Prostate gland (tissue), 2 donors: ENCODE data around the gene GALM. TPM values are rescaled to one million over a fixed set of nuclear protein-coding genes. Genes with fewer than 3 reads are reported as not detected.
"Not testable (repeated sequence)": the region's sequence is repeated elsewhere in the genome, so short reads cannot be mapped to it uniquely, and the experiment has no call there.

Experiments
- DNase-seq: peaks from one replicate; pipeline ENCODE4 v3.0.0-alpha.2; 2019; ENCODE audit warnings: low spot score
- H3K27ac ChIP-seq, 2 donors: fragments of 200-600 bp; sonication (generic); 2 replicates each; pipeline ENCODE4 v1.5.1; 2017 to 2019
- H3K27me3 ChIP-seq: fragments of 200-600 bp; sonication (generic); replicated peaks from 2 replicates; pipeline ENCODE4 v1.5.1; 2019; ENCODE audit not compliant: insufficient read depth
- H3K36me3 ChIP-seq, 2 donors: fragments of 200-600 bp; sonication (generic); 1 replicate in 1 of 2; 2 replicates in 1 of 2; pipeline versions ENCODE4 v1.5.1 to v1.8.1; 2017 to 2019
- H3K4me1 ChIP-seq: fragments of 200-600 bp; sonication (generic); replicated peaks from 2 replicates; pipeline ENCODE4 v1.5.1; 2019
- H3K4me3 ChIP-seq, 2 donors: fragments of 200-600 bp; sonication (generic); 2 replicates each; pipeline ENCODE4 v1.5.1; 2017 to 2019
- H3K9me3 ChIP-seq: fragments of 200-600 bp; sonication (generic); 2 replicates; pipeline ENCODE4 v1.5.1; 2017
- POLR2A ChIP-seq: fragments of 450-650 bp; IDR thresholded peaks from one replicate; pipeline ENCODE4 v1.6.1; 2016; ENCODE audit warnings: antibody characterized with exemption, mild to moderate bottlenecking
- POLR2AphosphoS5 ChIP-seq: sonication (generic); formaldehyde crosslinking; IDR thresholded peaks from one replicate; pipeline ENCODE4 v1.6.1; 2017; ENCODE audit warnings: antibody characterized with exemption
- WGBS: methylation state at CpG from one replicate; pipeline ENCODE4 v1.1.5; 2018; 5-methylcytosine and 5-hydroxymethylcytosine counted together
- intact Hi-C: fragments of 100-400 bp; cut with DNase I; formaldehyde crosslinking; loops from one replicate; pipeline ENCODE4 v1.14.2; 2022
- total RNA-seq, 2 donors: library from RNA; depleted of rRNA; stranded (reverse); fragments of >200 nt; gene quantifications; one replicate each; pipeline ENCODE4 v1.1.0, GENCODE V29; 2016
- TF ChIP-seq, protein P1 (sequence below), 4 experiments: fragments of 200-600 bp in 2 of 4; fragments of 450-650 bp in 2 of 4; sonication (generic) in 2 of 4; IDR thresholded peaks; 1 replicate in 3 of 4; 2 replicates in 1 of 4; pipeline ENCODE4 v1.5.1; 2016 to 2019; ENCODE audit warnings: antibody characterized with exemption in 4 of 4, mild to moderate bottlenecking in 2 of 4, moderate library complexity in 2 of 4

The GALM gene
- total RNA-seq, 2 donors from 2014 or later, result 5.6 to 22.3 TPM

GRCh38 chr2:38672445-38673391, 6.8 kb downstream of the GALM start:
- 92% methylated on average over 8 of the region's 8 CpGs for WGBS
- intact Hi-C loops, result no loop called here

DNA sequence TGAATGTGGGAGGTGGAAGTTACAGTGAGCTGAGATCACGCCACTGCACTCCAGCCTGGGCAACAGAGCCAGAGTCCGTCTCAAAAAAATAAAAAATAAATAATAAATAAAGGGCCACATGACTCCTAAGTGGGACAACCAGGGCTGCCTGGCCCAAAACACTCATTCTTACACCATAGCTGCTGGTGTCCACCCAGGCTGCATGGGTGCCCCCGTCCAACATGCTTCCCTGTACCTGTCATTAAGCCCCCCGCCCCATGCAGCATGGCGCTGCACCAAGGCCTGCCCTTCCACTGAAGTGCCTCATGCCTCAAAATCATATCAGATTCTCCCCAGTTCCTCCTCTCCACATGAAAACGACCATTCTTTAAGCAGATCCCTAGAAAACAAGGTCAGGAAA, 10.8 kb downstream of the GALM start:
- intact Hi-C loops, result no loop called here
- Histone ChIP-seq H3K4me1 (no peaks in the 10 kb centered on the region), H3K36me3 (peaks cover 0 to 3% of the 10 kb centered on the region in 2 donors), H3K27me3 (no peaks in the 10 kb centered on the region), H3K9me3 (no peaks in the 10 kb centered on the region), H3K4me3 (no peak overlapping the region), H3K27ac (no peak overlapping the region)
- TF ChIP-seq POLR2AphosphoS5 (no peak), POLR2A (no peak)
- TF ChIP-seq, protein P1, sequence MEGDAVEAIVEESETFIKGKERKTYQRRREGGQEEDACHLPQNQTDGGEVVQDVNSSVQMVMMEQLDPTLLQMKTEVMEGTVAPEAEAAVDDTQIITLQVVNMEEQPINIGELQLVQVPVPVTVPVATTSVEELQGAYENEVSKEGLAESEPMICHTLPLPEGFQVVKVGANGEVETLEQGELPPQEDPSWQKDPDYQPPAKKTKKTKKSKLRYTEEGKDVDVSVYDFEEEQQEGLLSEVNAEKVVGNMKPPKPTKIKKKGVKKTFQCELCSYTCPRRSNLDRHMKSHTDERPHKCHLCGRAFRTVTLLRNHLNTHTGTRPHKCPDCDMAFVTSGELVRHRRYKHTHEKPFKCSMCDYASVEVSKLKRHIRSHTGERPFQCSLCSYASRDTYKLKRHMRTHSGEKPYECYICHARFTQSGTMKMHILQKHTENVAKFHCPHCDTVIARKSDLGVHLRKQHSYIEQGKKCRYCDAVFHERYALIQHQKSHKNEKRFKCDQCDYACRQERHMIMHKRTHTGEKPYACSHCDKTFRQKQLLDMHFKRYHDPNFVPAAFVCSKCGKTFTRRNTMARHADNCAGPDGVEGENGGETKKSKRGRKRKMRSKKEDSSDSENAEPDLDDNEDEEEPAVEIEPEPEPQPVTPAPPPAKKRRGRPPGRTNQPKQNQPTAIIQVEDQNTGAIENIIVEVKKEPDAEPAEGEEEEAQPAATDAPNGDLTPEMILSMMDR (IDR thresholded peaks at IDR 0.05), result no peak
- no peak for DNase-seq
- 93% methylated on average over 6 of the region's 6 CpGs for WGBS

More at GRCh38 chr2:38672445-38673391, 6.8 kb downstream of the GALM start:
- Histone ChIP-seq H3K4me1 (no peaks in the 10 kb centered on the region), H3K27ac (no peak overlapping the region), H3K9me3 (no peaks in the 10 kb centered on the region), H3K4me3 (no peak overlapping the region), H3K27me3 (no peaks in the 10 kb centered on the region), H3K36me3 (peaks cover 0 to 3% of the 10 kb centered on the region in 2 donors)
- TF ChIP-seq, protein P1 (IDR thresholded peaks at IDR 0.05), result no peak
- TF ChIP-seq POLR2AphosphoS5 (no peak), POLR2A (no peak)
- DNase-seq, result no peak

GRCh38 chr2:38680868-38681267, 15.0 kb downstream of the GALM start:
- intact Hi-C loops, H3K4me1 ChIP-seq, H3K9me3 ChIP-seq, H3K4me3 ChIP-seq, H3K27me3 ChIP-seq, H3K27ac ChIP-seq, H3K36me3 ChIP-seq, DNase-seq: not testable (repeated sequence)
- 96% methylated on average over 5 of the region's 5 CpGs for WGBS

- H3K4me3 ChIP-seq, result no peak overlapping the region
- WGBS, result 81% methylated on average over 2 of the region's 2 CpGs
- H3K27ac ChIP-seq, result no peak overlapping the region
- no peaks in the 10 kb centered on the region for H3K4me1 ChIP-seq
- no peaks in the 10 kb centered on the region for H3K9me3 ChIP-seq
- H3K36me3 ChIP-seq, result peaks cover 0 to 3% of the 10 kb centered on the region in 2 donors
- no peaks in the 10 kb centered on the region for H3K27me3 ChIP-seq
- DNase-seq, result no peak
- TF ChIP-seq, protein P1 (IDR thresholded peaks at IDR 0.05), result no peak
- TF ChIP-seq POLR2AphosphoS5 (no peak), POLR2A (no peak)
- intact Hi-C loops, result no loop called here
Measured at GRCh38 chr2:38682008-38682575, 16.2 kb downstream of the GALM start.

GRCh38 chr2:38682620-38683019, 16.7 kb downstream of the GALM start:
- H3K27me3 ChIP-seq, H3K4me1 ChIP-seq, H3K27ac ChIP-seq, H3K36me3 ChIP-seq, H3K4me3 ChIP-seq, intact Hi-C loops, H3K9me3 ChIP-seq, DNase-seq: not testable (repeated sequence)
- WGBS, result 91% methylated on average over 10 of the region's 10 CpGs
